ENCODE results near the gene TRNP1. TPM values are rescaled to one million over a fixed set of nuclear protein-coding genes. Genes with fewer than 3 reads are reported as not detected.

The TRNP1 gene
- total RNA-seq, 2 donors from 2014 or later: 14.3 to 21.2 TPM

DNA sequence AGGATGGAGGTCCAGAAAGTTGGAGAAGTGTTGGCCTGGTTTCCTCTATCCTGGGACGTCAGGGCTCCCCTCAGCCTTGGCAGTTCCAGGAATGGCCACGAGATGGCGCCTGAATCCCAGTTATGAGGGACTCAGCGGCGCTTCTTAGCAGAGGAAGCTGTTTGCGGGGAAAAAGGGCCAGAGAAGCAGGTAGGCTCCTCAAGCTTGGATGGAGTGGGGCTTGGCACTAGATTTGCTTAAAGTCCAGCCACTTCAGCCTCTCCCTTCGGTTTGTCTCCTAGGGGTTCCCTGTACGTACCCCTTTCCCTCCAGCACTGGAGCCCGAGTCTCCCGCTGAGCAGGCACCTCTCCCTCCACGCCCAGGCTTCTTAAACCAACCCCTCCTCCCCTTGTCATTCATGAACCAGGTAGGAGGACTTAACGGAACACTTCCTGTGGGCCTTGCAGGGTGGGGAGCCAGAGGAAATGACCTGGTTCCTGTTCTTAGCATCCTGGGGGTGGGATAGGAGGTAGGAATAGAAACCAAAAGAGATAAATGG lies 51.2 kb downstream of the TRNP1 start:
- WGBS, 2 experiments (ENCODE audit: insufficient coverage in 1 of 2, insufficient read length in 1 of 2): 0 to 20% methylated on average over 3 to 12 of the region's 12 CpGs
- Histone ChIP-seq H3K4me3 (ENCODE audit: low read length) (no peak overlapping the region), H3K9me3 (ENCODE audit: control insufficient read depth, low read length) (no peaks in the 10 kb centered on the region), H3K27ac (ENCODE audit: low read depth, low read length) (no peak overlapping the region), H3K4me1 (ENCODE audit: control insufficient read depth, insufficient read depth, low read length) (no peaks in the 10 kb centered on the region), H3K36me3 (ENCODE audit: control insufficient read depth, insufficient read depth, low read length) (no peaks in the 10 kb centered on the region), H3K9ac (ENCODE audit: extremely low read depth, low read length, poor library complexity, severe bottlenecking) (no peak overlapping the region), H3K27me3 (ENCODE audit: control insufficient read depth, insufficient read depth, low read length, poor library complexity, severe bottlenecking) (no peaks in the 10 kb centered on the region)
- TF ChIP-seq, protein P1, sequence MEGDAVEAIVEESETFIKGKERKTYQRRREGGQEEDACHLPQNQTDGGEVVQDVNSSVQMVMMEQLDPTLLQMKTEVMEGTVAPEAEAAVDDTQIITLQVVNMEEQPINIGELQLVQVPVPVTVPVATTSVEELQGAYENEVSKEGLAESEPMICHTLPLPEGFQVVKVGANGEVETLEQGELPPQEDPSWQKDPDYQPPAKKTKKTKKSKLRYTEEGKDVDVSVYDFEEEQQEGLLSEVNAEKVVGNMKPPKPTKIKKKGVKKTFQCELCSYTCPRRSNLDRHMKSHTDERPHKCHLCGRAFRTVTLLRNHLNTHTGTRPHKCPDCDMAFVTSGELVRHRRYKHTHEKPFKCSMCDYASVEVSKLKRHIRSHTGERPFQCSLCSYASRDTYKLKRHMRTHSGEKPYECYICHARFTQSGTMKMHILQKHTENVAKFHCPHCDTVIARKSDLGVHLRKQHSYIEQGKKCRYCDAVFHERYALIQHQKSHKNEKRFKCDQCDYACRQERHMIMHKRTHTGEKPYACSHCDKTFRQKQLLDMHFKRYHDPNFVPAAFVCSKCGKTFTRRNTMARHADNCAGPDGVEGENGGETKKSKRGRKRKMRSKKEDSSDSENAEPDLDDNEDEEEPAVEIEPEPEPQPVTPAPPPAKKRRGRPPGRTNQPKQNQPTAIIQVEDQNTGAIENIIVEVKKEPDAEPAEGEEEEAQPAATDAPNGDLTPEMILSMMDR (conservative IDR thresholded peaks at IDR 0.05): peak; percentile 99
- peak; percentile 98 for DNase-seq
- Mint-ChIP-seq H3K36me3 (ENCODE audit: low read depth) (no peaks in the 10 kb centered on the region), H3K4me3 (no peak overlapping the region), H3K9me3 (no peaks in the 10 kb centered on the region), H3K27me3 (ENCODE audit: insufficient read depth) (no peaks in the 10 kb centered on the region), H3K27ac (no peak overlapping the region), H3K4me1 (peaks cover 15% of the 10 kb centered on the region)

DNA sequence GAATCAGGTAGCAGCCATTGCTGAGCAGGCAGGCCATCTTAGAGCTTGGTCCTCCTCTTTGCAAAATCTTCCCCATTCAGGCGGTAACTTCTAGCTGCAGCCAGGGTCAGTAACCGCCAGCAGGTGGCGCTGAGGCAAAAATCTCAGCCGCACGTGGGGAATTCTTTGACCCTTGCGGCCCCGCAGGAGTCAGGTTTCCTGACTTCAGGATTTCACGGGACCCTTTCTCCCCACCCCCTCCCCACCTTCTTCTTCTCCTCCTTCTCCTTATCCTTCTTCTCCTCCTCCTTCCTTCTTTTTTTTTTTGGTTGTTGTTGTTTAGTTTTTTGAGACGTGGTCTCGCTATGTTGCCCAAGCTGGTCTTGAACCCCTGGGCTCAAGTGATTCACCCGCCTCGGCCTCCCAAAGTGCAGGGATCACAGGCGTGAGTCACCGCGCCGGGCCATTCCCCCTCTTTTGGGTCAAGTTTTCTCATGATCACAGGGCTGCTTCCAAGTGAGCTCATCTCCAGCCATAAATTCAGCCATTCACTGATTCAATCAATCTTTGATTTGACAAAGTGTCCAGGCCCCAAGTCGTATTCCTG lies 52.6 kb downstream of the TRNP1 start:
- H3K27ac ChIP-seq (ENCODE audit: low read depth, low read length): no peak overlapping the region
- H3K9ac ChIP-seq (ENCODE audit: extremely low read depth, low read length, poor library complexity, severe bottlenecking): no peak overlapping the region
- Mint-ChIP-seq H3K4me1 (peaks cover 11% of the 10 kb centered on the region), H3K27ac (no peak overlapping the region), H3K36me3 (ENCODE audit: low read depth) (no peaks in the 10 kb centered on the region), H3K9me3 (no peaks in the 10 kb centered on the region), H3K4me3 (no peak overlapping the region), H3K27me3 (ENCODE audit: insufficient read depth) (no peaks in the 10 kb centered on the region)
- 40 to 47% methylated on average over 9 to 17 of the region's 17 CpGs for WGBS, 2 experiments (ENCODE audit: insufficient coverage in 1 of 2, insufficient read length in 1 of 2)
- peak; percentile 95 for DNase-seq
- H3K4me1 ChIP-seq (ENCODE audit: control insufficient read depth, insufficient read depth, low read length): no peaks in the 10 kb centered on the region
- TF ChIP-seq, protein P1 (conservative IDR thresholded peaks at IDR 0.05): peak; percentile 97
- H3K27me3 ChIP-seq (ENCODE audit: control insufficient read depth, insufficient read depth, low read length, poor library complexity, severe bottlenecking): no peaks in the 10 kb centered on the region
- H3K9me3 ChIP-seq (ENCODE audit: control insufficient read depth, low read length): no peaks in the 10 kb centered on the region
- no peak overlapping the region for H3K4me3 ChIP-seq (ENCODE audit: low read length)
- H3K36me3 ChIP-seq (ENCODE audit: control insufficient read depth, insufficient read depth, low read length): no peaks in the 10 kb centered on the region

DNA sequence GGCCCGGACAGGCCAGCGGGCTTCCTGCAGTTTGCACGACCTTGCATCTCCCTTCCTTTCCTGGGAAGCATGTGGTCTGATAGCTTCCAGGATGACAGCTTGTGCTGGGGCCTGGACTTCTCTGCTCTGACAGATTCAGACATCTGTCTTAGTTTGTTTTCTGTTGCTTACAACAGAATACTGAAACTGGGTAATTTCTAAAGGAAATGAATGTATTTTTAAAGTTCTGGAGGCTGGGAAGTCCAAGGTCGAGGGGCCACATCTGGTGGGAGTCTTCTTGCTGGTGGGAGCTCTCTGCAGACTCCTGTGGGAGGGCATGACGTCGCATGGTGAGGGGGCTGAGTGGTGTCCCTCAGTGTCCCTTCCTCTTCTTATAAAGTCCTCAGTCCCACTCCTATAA lies 54.4 kb downstream of the TRNP1 start:
- no peak for DNase-seq
- Histone ChIP-seq H3K36me3 (ENCODE audit: control insufficient read depth, insufficient read depth, low read length) (no peaks in the 10 kb centered on the region), H3K27me3 (ENCODE audit: control insufficient read depth, insufficient read depth, low read length, poor library complexity, severe bottlenecking) (no peaks in the 10 kb centered on the region), H3K9ac (ENCODE audit: extremely low read depth, low read length, poor library complexity, severe bottlenecking) (no peak overlapping the region), H3K4me3 (ENCODE audit: low read length) (no peak overlapping the region), H3K9me3 (ENCODE audit: control insufficient read depth, low read length) (no peaks in the 10 kb centered on the region), H3K4me1 (ENCODE audit: control insufficient read depth, insufficient read depth, low read length) (no peaks in the 10 kb centered on the region), H3K27ac (ENCODE audit: low read depth, low read length) (no peak overlapping the region)
- no peak overlapping the region for H3K27ac Mint-ChIP-seq
- H3K4me1 Mint-ChIP-seq: peaks cover 11% of the 10 kb centered on the region
- H3K9me3 Mint-ChIP-seq: no peaks in the 10 kb centered on the region
- H3K4me3 Mint-ChIP-seq: no peak overlapping the region
- H3K27me3 Mint-ChIP-seq (ENCODE audit: insufficient read depth): no peaks in the 10 kb centered on the region
- 91 to 100% methylated on average over 1 to 6 of the region's 6 CpGs for WGBS, 2 experiments (ENCODE audit: insufficient coverage in 1 of 2, insufficient read length in 1 of 2)
- TF ChIP-seq, protein P1 (conservative IDR thresholded peaks at IDR 0.05): no peak
- H3K36me3 Mint-ChIP-seq (ENCODE audit: low read depth): no peaks in the 10 kb centered on the region

All from endodermal cell (in vitro differentiated cells).